Gastroesophageal sphincter (tissue), 4 donors: ENCODE measurements around the gene MOK. TPM values are rescaled to one million over a fixed set of nuclear protein-coding genes. Genes with fewer than 3 reads are reported as not detected.
A peak's percentile ranks its signal among the peaks of the same experiment; 100 is the strongest.

ENCODE experiments used
- ATAC-seq: fragments of 150-250 bp; one replicate; pipeline ENCODE4 v1.9.1; 2016; ENCODE audit warnings: mild to moderate bottlenecking, moderate library complexity
- H3K27ac ChIP-seq, 4 donors: fragments of 200-600 bp; sonication (generic) in 3 of 4; 1 replicate in 3 of 4; 2 replicates in 1 of 4; pipeline ENCODE4 v1.5.1; 2016 to 2019
- H3K27me3 ChIP-seq: fragments of 200-600 bp; sonication (generic); one replicate; pipeline ENCODE4 v1.5.1; 2019
- H3K36me3 ChIP-seq, 2 donors: fragments of 200-600 bp; sonication (generic); one replicate each; pipeline ENCODE4 v1.5.1; 2019; ENCODE audit warnings: control low read depth in 1 of 2
- H3K4me1 ChIP-seq, 3 donors: fragments of 200-600 bp; sonication (generic); 1 replicate in 2 of 3; 2 replicates in 1 of 3; pipeline ENCODE4 v1.5.1; 2016 to 2019; ENCODE audit warnings: control low read depth in 2 of 3
- H3K4me3 ChIP-seq, 2 donors: fragments of 200-600 bp; sonication (generic); one replicate each; pipeline ENCODE4 v1.5.1; 2019; ENCODE audit warnings: mild to moderate bottlenecking in 1 of 2, moderate library complexity in 1 of 2
- H3K9me3 ChIP-seq, 3 donors: fragments of 200-600 bp; sonication (generic); one replicate each; pipeline ENCODE4 v1.5.1; 2017 to 2019; ENCODE audit warnings: control low read depth in 2 of 3
- CTCF ChIP-seq, 4 experiments: fragments of 200-600 bp in 2 of 4; fragments of 450-650 bp in 2 of 4; sonication (generic) in 1 of 4; IDR thresholded peaks; one replicate each; pipeline ENCODE4 v1.5.1; 2017 to 2019; ENCODE audit warnings: antibody characterized with exemption in 4 of 4, mild to moderate bottlenecking in 2 of 4, moderate library complexity in 2 of 4
- EP300 ChIP-seq: sonication (generic); formaldehyde crosslinking; IDR thresholded peaks from one replicate; pipeline ENCODE4 v1.6.1; 2017; ENCODE audit warnings: antibody characterized with exemption, mild to moderate bottlenecking
- POLR2A ChIP-seq, 2 donors: fragments of 450-650 bp; IDR thresholded peaks; one replicate each; pipeline ENCODE4 v1.6.1; 2017; ENCODE audit warnings: antibody characterized with exemption in 2 of 2, mild to moderate bottlenecking in 2 of 2, moderate library complexity in 1 of 2
- POLR2AphosphoS5 ChIP-seq: sonication (generic); formaldehyde crosslinking; IDR thresholded peaks from one replicate; pipeline ENCODE4 v1.6.1; 2017; ENCODE audit warnings: antibody characterized with exemption
- WGBS, 2 donors: methylation state at CpG; one replicate each; pipeline ENCODE4 v1.1.5; 2018; ENCODE audit warnings: low coverage in 1 of 2; 5-methylcytosine and 5-hydroxymethylcytosine counted together
- total RNA-seq, 4 donors: library from RNA; depleted of rRNA; stranded (reverse); fragments of >200 nt; gene quantifications; one replicate each; pipeline ENCODE4 v1.1.0, GENCODE V29; 2016

Gene MOK
- total RNA-seq, 4 donors from 2014 or later, result 10.6 to 15.4 (median 10.7) TPM

- ATAC-seq, result no peak
- H3K36me3 ChIP-seq, result no peaks in the 10 kb centered on the region
- H3K4me3 ChIP-seq, result no peak overlapping the region
- WGBS, 2 donors, result 100% methylated on average over 1 of the region's 4 CpGs; no CpG with 5 or more reads in 1 of the 2 donors
- H3K27ac ChIP-seq, result no peak overlapping the region
- no peaks in the 10 kb centered on the region for H3K9me3 ChIP-seq
- H3K27me3 ChIP-seq, result no peaks in the 10 kb centered on the region
- TF ChIP-seq CTCF (IDR thresholded peaks at IDR 0.05) (no peak), POLR2AphosphoS5 (no peak), POLR2A (IDR thresholded peaks at IDR 0.05) (no peak), EP300 (no peak)
- H3K4me1 ChIP-seq, result peaks cover 0 to 14% (median 0%) of the 10 kb centered on the region in 3 donors
Measured at GRCh38 chr14:102239231-102239630, 65.7 kb downstream of the MOK start.

GRCh38 chr14:102238766-102239165 is 66.2 kb downstream of the MOK start:
- no peaks in the 10 kb centered on the region for H3K36me3 ChIP-seq
- no peak for ATAC-seq
- TF ChIP-seq EP300 (no peak), POLR2A (IDR thresholded peaks at IDR 0.05) (no peak), POLR2AphosphoS5 (no peak), CTCF (IDR thresholded peaks at IDR 0.05) (no peak)
- H3K4me1 ChIP-seq, result peaks cover 0 to 14% (median 0%) of the 10 kb centered on the region in 3 donors
- no peak overlapping the region for H3K27ac ChIP-seq
- no peak overlapping the region for H3K4me3 ChIP-seq
- 78 to 100% methylated on average over 2 to 3 of the region's 3 CpGs for WGBS, 2 donors
- H3K27me3 ChIP-seq, result no peaks in the 10 kb centered on the region
- H3K9me3 ChIP-seq, result no peaks in the 10 kb centered on the region

DNA sequence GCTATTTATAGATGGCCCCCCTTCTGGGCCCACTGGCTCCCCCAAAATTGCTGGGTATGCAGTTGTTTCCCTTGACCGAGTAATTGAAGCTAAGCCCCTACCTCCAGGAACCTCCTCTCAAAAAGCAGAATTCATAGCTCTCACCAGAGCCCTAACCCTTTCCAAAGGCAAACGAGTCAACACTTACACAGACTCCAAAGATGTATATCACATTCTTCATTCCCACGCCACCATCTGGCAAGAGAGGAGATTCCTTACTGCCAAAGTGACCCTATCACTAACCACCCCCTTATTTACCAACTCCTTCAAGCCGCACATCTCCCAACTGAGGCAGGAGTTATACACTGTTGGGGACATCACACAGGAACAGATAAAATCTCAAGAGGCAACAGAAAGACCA is 66.8 kb downstream of the MOK start:
- peaks cover 0 to 14% (median 0%) of the 10 kb centered on the region in 3 donors for H3K4me1 ChIP-seq

GRCh38 chr14:102236026-102236425 is 68.9 kb downstream of the MOK start:
- H3K4me3 ChIP-seq, result no peak overlapping the region
- peaks cover 0 to 14% (median 0%) of the 10 kb centered on the region in 3 donors for H3K4me1 ChIP-seq
- H3K27me3 ChIP-seq, result no peaks in the 10 kb centered on the region
- no peak for TF ChIP-seq EP300
- no peak for TF ChIP-seq POLR2AphosphoS5
- no peak for TF ChIP-seq CTCF (IDR thresholded peaks at IDR 0.05)
- no peak for TF ChIP-seq POLR2A (IDR thresholded peaks at IDR 0.05)
- H3K36me3 ChIP-seq, result peaks cover 0 to 25% of the 10 kb centered on the region in 2 donors
- peak overlapping the region in 2 of 4 donors; percentile 14 to 60 for H3K27ac ChIP-seq
- no peak for ATAC-seq
- no peaks in the 10 kb centered on the region for H3K9me3 ChIP-seq
- 89 to 100% methylated on average over 3 to 9 of the region's 12 CpGs for WGBS, 2 donors

More for the DNA sequence above, 66.8 kb downstream of the MOK start:
- Histone ChIP-seq H3K9me3 (no peaks in the 10 kb centered on the region), H3K4me3 (no peak overlapping the region), H3K27me3 (no peaks in the 10 kb centered on the region), H3K36me3 (peaks cover 0 to 4% of the 10 kb centered on the region in 2 donors), H3K27ac (no peak overlapping the region)
- no peak for ATAC-seq
- 62 to 77% methylated on average over 3 to 4 of the region's 4 CpGs for WGBS, 2 donors
- TF ChIP-seq POLR2AphosphoS5 (no peak), POLR2A (IDR thresholded peaks at IDR 0.05) (no peak), CTCF (IDR thresholded peaks at IDR 0.05) (no peak), EP300 (no peak)

GRCh38 chr14:102235275-102235897 is 69.6 kb downstream of the MOK start:
- Histone ChIP-seq H3K9me3 (no peaks in the 10 kb centered on the region), H3K4me1 (peaks cover 0 to 14% (median 0%) of the 10 kb centered on the region in 3 donors), H3K4me3 (peak overlapping the region in 1 of 2 donors; percentile 31), H3K27ac (peak overlapping the region in 3 of 4 donors; percentile 14 to 60 (median 31)), H3K36me3 (peaks cover 0 to 32% of the 10 kb centered on the region in 2 donors), H3K27me3 (no peaks in the 10 kb centered on the region)
- 35 to 71% methylated on average over 8 to 19 of the region's 19 CpGs for WGBS, 2 donors
- peak in 3 of 4 experiments; percentile 86 to 87 (median 87) for TF ChIP-seq CTCF (IDR thresholded peaks at IDR 0.05)
- no peak for TF ChIP-seq POLR2AphosphoS5
- TF ChIP-seq EP300, result no peak
- TF ChIP-seq POLR2A (IDR thresholded peaks at IDR 0.05), result no peak
- ATAC-seq, result peak; percentile 96
